Psoas muscle (tissue), 8 donors: Measurements from ENCODE around the gene IGSF21. TPM values are rescaled to one million over a fixed set of nuclear protein-coding genes. Genes with fewer than 3 reads are reported as not detected.

Experiments used
- ATAC-seq, 4 donors: fragments of 200-7000 bp; cut with Tn5 transposase; one replicate each; pipeline ENCODE4 v1.9.1; 2020; ENCODE audit warnings: moderate library complexity in 3 of 4, mild to moderate bottlenecking in 2 of 4
- DNase-seq, 2 donors: peaks; one replicate each; pipeline ENCODE4 v3.0.0-alpha.2; 2020
- H3K27ac ChIP-seq: fragments of 200-600 bp; one replicate; pipeline ENCODE4 v1.8.0; 2022
- H3K27me3 ChIP-seq, 3 donors: fragments of 200-600 bp in 1 of 3; one replicate each; pipeline versions ENCODE4 v1.6.1 to v1.8.0; 2013 to 2022; ENCODE audit warnings: low read length in 2 of 3, mild to moderate bottlenecking in 2 of 3, moderate library complexity in 1 of 3; ENCODE audit not compliant: insufficient read depth in 3 of 3
- H3K36me3 ChIP-seq, 2 donors: fragments of 200-600 bp in 1 of 2; one replicate each; pipeline versions ENCODE4 v1.6.1 to v1.8.0; 2013 to 2022; ENCODE audit warnings: low read depth in 1 of 2, mild to moderate bottlenecking in 1 of 2, moderate library complexity in 1 of 2; ENCODE audit not compliant: insufficient read depth in 1 of 2
- H3K4me1 ChIP-seq: fragments of 200-600 bp; one replicate; pipeline ENCODE4 v1.8.0; 2022
- H3K4me3 ChIP-seq: fragments of 200-600 bp; one replicate; pipeline ENCODE4 v1.8.0; 2022; ENCODE audit warnings: mild to moderate bottlenecking
- H3K9me3 ChIP-seq: fragments of 200-600 bp; one replicate; pipeline ENCODE4 v1.8.0; 2022
- CTCF ChIP-seq: fragments of 200-600 bp; IDR thresholded peaks from one replicate; pipeline ENCODE4 v1.8.0; 2022; ENCODE audit warnings: antibody characterized with exemption
- WGBS, 3 donors: extraction: QIAGEN DNeasy Blood & Tissue Kit; methylation state at CpG; one replicate each; pipeline versions ENCODE4 v1.1.6 to v1.1.7; 2013; 5-methylcytosine and 5-hydroxymethylcytosine counted together
- intact Hi-C, 2 donors: fragments of 100-400 bp; cut with DNase I; formaldehyde crosslinking; loops; one replicate each; pipeline versions ENCODE4 v1.11.0 to v1.14.2; 2022
- polyA plus RNA-seq, 3 donors: library from polyadenylated mRNA; stranded (reverse); fragments of 200-250 nt; gene quantifications; one replicate each; pipeline ENCODE4 v1.2.3, GENCODE V29; 2013
- total RNA-seq, 4 donors: library from RNA; stranded (reverse); fragmentation: NEBNext Ultra II Directional in 2 of 4; extraction: Animal tissue kit (Norgen Biotek cat#: 25700) in 2 of 4; gene quantifications; one replicate each; pipeline versions ENCODE4 v1.2.1 to v1.2.4, GENCODE V29; 2021 to 2023
- donor health status: healthy with polysubstance abuse.
- donor health status: DM: no; HTN: no; CAD: no; lungs with moderate emphysema.
- donor health status: Bipolar disorder and iron deficiency.
- donor health status: healthy.
- donor health status: DM: yes; HTN: yes; CAD: no.
- donor health status: DM: no; HTN: no; CAD: no.
- donor health status: DM: no; HTN: no; CAD: no.
- donor health status: DM: yes; HTN: yes; CAD: no.

IGSF21 gene
- total and polyA plus RNA-seq, 7 donors = 0.10 to 0.88 (median 0.42) TPM

- Histone ChIP-seq H3K4me3 (no peak overlapping the region), H3K36me3 (no peaks in the 10 kb centered on the region), H3K27ac (no peak overlapping the region), H3K27me3 (peaks cover 0 to 21% (median 11%) of the 10 kb centered on the region in 3 donors), H3K9me3 (no peaks in the 10 kb centered on the region), H3K4me1 (no peaks in the 10 kb centered on the region)
- WGBS, 3 donors = 19 to 30% (median 24%) methylated on average over 1 of the region's 1 CpG
- no peak for TF ChIP-seq CTCF
- DNase-seq (no peak), ATAC-seq (no peak)
- intact Hi-C loops = no loop called here
These were observed 138.0 kb downstream of the IGSF21 start for GRCh38 chr1:18245647-18246046.

- H3K9me3 ChIP-seq = peaks cover 6% of the 10 kb centered on the region
These were observed 138.9 kb downstream of the IGSF21 start for GRCh38 chr1:18246543-18246942.

GRCh38 chr1:18247151-18247550 is 139.6 kb downstream of the IGSF21 start:
- Histone ChIP-seq H3K9me3 (peaks cover 7% of the 10 kb centered on the region), H3K36me3 (no peaks in the 10 kb centered on the region), H3K27ac (no peak overlapping the region), H3K4me3 (no peak overlapping the region), H3K4me1 (no peaks in the 10 kb centered on the region), H3K27me3 (peaks cover 0 to 14% (median 12%) of the 10 kb centered on the region in 3 donors)
- WGBS, 3 donors = 45 to 50% (median 49%) methylated on average over 4 of the region's 4 CpGs
- no peak for DNase-seq
- no peak for TF ChIP-seq CTCF
- no peak for ATAC-seq
- intact Hi-C loops = no loop called here

More at GRCh38 chr1:18246543-18246942, 138.9 kb downstream of the IGSF21 start:
- ATAC-seq (no peak), DNase-seq (no peak)
- Histone ChIP-seq H3K27me3 (peaks cover 0 to 15% (median 12%) of the 10 kb centered on the region in 3 donors), H3K4me1 (no peaks in the 10 kb centered on the region), H3K36me3 (no peaks in the 10 kb centered on the region), H3K4me3 (no peak overlapping the region), H3K27ac (no peak overlapping the region)
- intact Hi-C loops = no loop called here
- 75 to 77% (median 76%) methylated on average over 6 of the region's 6 CpGs for WGBS, 3 donors
- no peak for TF ChIP-seq CTCF

- intact Hi-C loops = no loop called here
- DNase-seq (no peak), ATAC-seq (no peak)
- TF ChIP-seq CTCF = no peak
- no peaks in the 10 kb centered on the region for H3K4me1 ChIP-seq
- H3K27ac ChIP-seq = no peak overlapping the region
- H3K36me3 ChIP-seq = no peaks in the 10 kb centered on the region
- peaks cover 0 to 11% (median 0%) of the 10 kb centered on the region in 3 donors for H3K27me3 ChIP-seq
- WGBS, 3 donors = 32 to 50% (median 49%) methylated on average over 3 of the region's 3 CpGs
- H3K9me3 ChIP-seq = peaks cover 7% of the 10 kb centered on the region
- H3K4me3 ChIP-seq = no peak overlapping the region
These were observed 142.0 kb downstream of the IGSF21 start for GRCh38 chr1:18249631-18250030.

- Histone ChIP-seq H3K36me3 (no peaks in the 10 kb centered on the region), H3K4me3 (no peak overlapping the region), H3K4me1 (no peaks in the 10 kb centered on the region), H3K27me3 (peaks cover 0 to 9% (median 0%) of the 10 kb centered on the region in 3 donors), H3K9me3 (peaks cover 7% of the 10 kb centered on the region), H3K27ac (no peak overlapping the region)
- WGBS, 3 donors = 68 to 75% (median 74%) methylated on average over 4 of the region's 4 CpGs
- ATAC-seq (no peak), DNase-seq (no peak)
- intact Hi-C loops = no loop called here
- no peak for TF ChIP-seq CTCF
These were observed 145.5 kb downstream of the IGSF21 start for GRCh38 chr1:18253093-18253492.
